SHP77 (cell line): ENCODE measurements around the gene SYNE1.

ENCODE experiments used
- DNase-seq, 2 experiments: peaks; one replicate each; lab custom pipeline; 2025; lab: John Stamatoyannopoulos, UW

SYNE1 gene

GRCh38 chr6:152184573-152184916, 452.6 kb downstream of the SYNE1 start:
- DNase-seq = no peak

GRCh38 chr6:152180601-152181000, 456.6 kb downstream of the SYNE1 start:
- no peak for DNase-seq

GRCh38 chr6:152176268-152176667, 460.9 kb downstream of the SYNE1 start:
- no peak for DNase-seq

GRCh38 chr6:152173957-152174356, 463.2 kb downstream of the SYNE1 start:
- DNase-seq = no peak

GRCh38 chr6:152173321-152173720, 463.8 kb downstream of the SYNE1 start:
- no peak for DNase-seq

GRCh38 chr6:152170702-152171667, 466.2 kb downstream of the SYNE1 start:
- no peak for DNase-seq

- DNase-seq = no peak
These were observed 466.9 kb downstream of the SYNE1 start for GRCh38 chr6:152170313-152170701.

GRCh38 chr6:152167641-152168603, 469.2 kb downstream of the SYNE1 start:
- no peak for DNase-seq

GRCh38 chr6:152166897-152167296, 470.3 kb downstream of the SYNE1 start:
- DNase-seq = no peak

GRCh38 chr6:152166497-152166896, 470.7 kb downstream of the SYNE1 start:
- no peak for DNase-seq

GRCh38 chr6:152164957-152165356, 472.2 kb downstream of the SYNE1 start:
- no peak for DNase-seq

- no peak for DNase-seq
These were observed 475.7 kb downstream of the SYNE1 start for GRCh38 chr6:152161501-152161900.

- DNase-seq = no peak
These were observed 476.8 kb downstream of the SYNE1 start for GRCh38 chr6:152160346-152160745.

GRCh38 chr6:152155792-152156191, 481.4 kb downstream of the SYNE1 start:
- no peak for DNase-seq

GRCh38 chr6:152154559-152155356, 482.4 kb downstream of the SYNE1 start:
- no peak for DNase-seq

GRCh38 chr6:152151920-152152319, 485.2 kb downstream of the SYNE1 start:
- DNase-seq = no peak

- no peak for DNase-seq
These were observed 487.0 kb downstream of the SYNE1 start for GRCh38 chr6:152150196-152150595.

GRCh38 chr6:152148412-152148811, 488.8 kb downstream of the SYNE1 start:
- DNase-seq = no peak

- DNase-seq = no peak
These were observed 489.9 kb downstream of the SYNE1 start for GRCh38 chr6:152147269-152147668.

GRCh38 chr6:152146385-152146784, 490.8 kb downstream of the SYNE1 start:
- DNase-seq = no peak

GRCh38 chr6:152143359-152143758, 493.8 kb downstream of the SYNE1 start:
- no peak for DNase-seq

- no peak for DNase-seq
These were observed 495.1 kb downstream of the SYNE1 start for GRCh38 chr6:152142105-152142504.
